HG03025 (cell line): ENCODE data around the gene CD80.
A peak's percentile ranks its signal among the peaks of the same experiment; 100 is the strongest.
"Not testable (repeated sequence)": the region's sequence is repeated elsewhere in the genome, so short reads cannot be mapped to it uniquely, and the experiment has no call there.

Source experiments
- ATAC-seq: cut with Tn5 transposase; IDR thresholded peaks from one replicate; pipeline ENCODE4 v1.9.1; 2021; ENCODE audit warnings: mild to moderate bottlenecking, moderate library complexity; ENCODE audit not compliant: unreplicated experiment, low FRiP score

CD80 gene

DNA sequence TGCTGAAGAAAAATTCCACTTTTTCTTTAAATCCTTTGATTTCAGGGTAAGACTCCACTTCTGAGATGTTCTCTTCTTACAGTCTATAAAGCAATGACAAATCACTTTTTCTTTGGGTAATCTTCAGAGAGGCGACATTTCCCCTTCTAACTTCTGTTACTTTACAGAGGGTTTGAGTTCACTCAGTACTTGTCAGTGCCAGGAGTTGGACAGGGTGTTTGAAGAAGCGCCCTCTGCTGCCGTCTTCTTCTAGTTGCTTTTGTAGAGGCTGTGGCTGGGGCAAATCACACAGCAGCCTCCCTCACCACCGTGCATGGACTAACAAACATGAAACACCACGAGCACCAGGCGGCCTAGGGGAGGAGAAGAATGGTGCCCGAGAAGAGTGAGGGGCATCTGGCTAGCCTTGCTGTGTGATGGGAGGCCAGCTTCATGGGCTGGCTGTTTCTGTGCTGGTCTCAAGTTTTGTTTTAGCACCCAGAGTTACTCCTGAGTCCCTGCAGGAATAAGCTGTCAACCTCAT, at the start of gene CD80:
TSS of gene CD80 (minus strand) at position 174 of the 523 bp plus-strand sequence. CDS start 1,886 bp downstream, outside the sequence.
- peak; percentile 59 for ATAC-seq

- ATAC-seq = no peak
Measured at GRCh38 chr3:119608405-119609000, 49.1 kb upstream of the CD80 start.

GRCh38 chr3:119604878-119605277, 45.5 kb upstream of the CD80 start:
- ATAC-seq = no peak

- ATAC-seq = no peak
Measured at GRCh38 chr3:119602676-119603075, 43.3 kb upstream of the CD80 start.

- ATAC-seq = no peak
Measured at GRCh38 chr3:119601154-119601553, 41.7 kb upstream of the CD80 start.

DNA sequence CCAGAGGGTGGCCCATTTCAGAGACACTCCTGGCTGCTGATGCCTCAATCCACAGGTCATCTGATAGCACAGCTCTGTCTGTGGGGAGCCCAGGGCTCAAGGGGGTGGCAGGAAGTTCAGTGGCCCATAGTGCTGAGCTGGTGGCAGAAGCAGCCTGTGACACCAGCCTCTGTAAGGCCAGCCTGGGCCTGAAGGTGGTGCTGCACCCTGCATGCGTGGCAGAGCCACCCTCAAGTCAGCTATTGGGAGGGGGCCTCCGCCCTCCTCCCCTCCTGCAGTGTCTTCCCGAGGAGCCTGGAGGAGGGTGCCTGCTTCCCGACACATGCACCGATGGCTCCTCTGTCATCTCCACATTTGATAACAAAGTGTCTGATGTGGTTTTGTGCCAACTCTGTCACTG, 41.3 kb upstream of the CD80 start:
- ATAC-seq = peak; percentile 74

DNA sequence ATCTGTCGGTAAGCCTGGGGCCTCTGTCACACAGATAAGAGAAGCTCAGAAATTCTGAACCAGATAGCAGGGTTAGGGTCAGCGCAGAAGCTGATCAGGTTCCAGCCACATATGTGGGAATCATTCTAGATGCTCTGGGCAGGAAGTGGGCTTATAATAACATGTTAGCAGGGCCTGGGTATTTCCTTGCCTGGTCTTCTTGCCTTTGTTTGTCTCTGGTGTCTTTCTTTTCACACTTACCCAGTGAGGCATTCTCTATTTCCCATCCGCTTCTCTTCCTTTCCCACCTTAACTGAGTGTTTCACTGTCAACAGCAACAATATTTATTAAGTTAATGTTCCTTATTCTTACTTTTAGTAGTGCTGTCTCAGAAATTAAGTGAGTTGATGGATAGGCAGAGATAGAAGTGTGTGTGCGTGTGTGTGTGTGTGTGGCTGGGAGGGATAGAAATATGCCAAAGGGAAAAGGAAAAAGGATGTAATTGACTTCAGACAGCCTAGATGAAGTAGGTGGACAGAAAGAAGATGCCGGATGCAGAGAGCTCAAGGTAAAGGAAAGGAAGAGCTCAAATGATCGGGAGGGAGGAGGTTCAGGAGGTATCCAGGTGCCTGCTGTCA, 40.3 kb upstream of the CD80 start:
- no peak for ATAC-seq

GRCh38 chr3:119598410-119599098, 39.1 kb upstream of the CD80 start:
- no peak for ATAC-seq

DNA sequence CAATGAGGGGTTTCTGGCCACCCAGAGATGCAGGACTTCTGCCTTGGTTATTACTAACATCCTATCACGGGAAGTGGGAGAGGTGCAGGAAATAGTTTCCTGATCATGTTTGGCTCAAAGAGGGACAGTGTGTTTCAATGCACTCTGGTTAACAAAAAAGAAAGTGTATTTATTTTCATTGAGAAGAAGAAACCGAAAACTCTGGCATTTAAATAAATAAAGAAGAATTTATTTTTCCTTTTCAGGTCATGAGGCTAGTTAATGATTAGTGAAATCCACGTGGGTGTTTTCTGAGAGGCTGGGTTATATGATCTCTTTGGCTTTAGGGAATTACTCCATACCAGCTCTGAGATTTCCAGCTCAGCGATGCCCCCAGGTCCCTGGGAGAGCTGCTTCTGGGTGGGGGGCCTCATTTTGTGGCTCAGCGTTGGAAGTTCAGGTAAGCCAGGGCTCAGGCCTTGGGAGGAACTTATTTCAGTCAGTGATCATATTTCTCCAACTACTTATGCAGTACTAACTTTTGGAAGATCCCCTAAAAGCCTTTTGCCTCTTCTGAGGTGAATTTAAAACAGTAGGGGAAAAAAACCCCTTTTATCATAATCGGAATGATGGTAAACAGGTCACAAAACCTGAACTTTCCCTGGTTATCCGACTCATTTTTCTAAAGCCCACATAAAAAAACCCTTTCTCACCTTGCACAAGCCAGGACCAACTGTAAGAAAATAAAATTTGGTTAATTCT, 38.3 kb upstream of the CD80 start, which contains the start of gene PLA1A:
TSS of gene PLA1A (plus strand) at position 338 of the 741 bp plus-strand sequence. CDS start at position 367, 29 bp downstream.
- no peak for ATAC-seq

DNA sequence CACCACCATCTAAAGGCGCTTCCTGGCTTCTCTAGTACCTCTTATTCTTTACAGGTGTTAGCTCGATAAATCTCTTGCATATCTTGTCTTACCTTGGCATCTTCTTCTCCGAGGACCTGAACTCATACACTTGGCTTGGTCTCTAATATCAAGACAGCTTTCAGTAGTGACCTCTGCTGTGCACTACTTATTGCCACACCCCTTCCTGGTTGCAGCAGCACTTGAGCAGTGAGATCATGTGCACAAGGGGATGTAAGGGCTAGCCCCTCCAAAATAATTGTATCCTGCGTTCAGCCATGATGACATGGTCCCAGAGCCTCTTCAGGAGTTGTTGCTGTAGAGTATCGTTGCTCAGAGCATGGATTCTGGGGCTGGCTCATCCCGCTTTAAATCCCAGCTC, 37.0 kb upstream of the CD80 start:
- ATAC-seq = no peak

GRCh38 chr3:119595639-119596334, 36.4 kb upstream of the CD80 start:
- ATAC-seq = no peak

GRCh38 chr3:119594929-119595328, 35.5 kb upstream of the CD80 start:
- not testable (repeated sequence) for ATAC-seq

DNA sequence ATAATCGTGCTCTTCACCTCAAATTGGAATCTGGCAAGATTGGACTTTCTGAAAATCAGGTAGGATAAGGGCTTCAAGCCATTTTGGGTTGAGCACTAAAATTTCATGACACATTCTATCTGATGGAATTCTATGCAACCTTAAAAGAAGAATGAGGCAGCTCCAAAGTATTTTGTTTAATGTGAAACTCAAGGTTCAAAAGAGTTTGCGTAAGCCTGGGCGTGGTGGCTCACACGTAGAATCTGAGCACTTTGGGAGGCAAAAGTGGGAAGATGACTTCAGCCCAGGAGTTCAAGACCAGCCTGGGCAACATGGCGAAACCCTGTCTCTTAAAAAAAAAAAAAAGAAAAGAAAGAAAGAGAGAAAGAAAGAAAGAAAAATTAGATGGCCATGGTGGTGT, 34.7 kb upstream of the CD80 start:
- ATAC-seq = no peak

DNA sequence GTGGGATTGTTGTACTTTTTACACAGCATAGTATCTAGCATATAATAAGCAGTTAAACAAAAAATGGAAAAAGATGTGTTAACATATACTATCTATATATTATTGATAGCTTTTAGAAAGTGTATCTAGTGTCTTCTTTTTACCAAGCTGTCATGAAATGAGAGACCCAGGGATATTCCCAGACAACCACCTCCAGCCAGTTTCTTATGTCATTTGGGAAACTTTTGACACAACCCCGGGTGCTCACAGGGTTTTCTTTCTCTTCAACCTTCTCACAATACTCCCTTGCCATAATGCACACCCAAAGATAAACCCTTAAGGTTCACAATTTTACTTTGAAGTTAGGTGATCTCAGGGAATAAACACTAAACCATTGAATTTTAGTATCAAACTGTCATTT, 33.4 kb upstream of the CD80 start:
- ATAC-seq = no peak

- no peak for ATAC-seq
Measured at GRCh38 chr3:119590706-119591105, 31.3 kb upstream of the CD80 start.

GRCh38 chr3:119589102-119589773, 29.8 kb upstream of the CD80 start:
- ATAC-seq = no peak

DNA sequence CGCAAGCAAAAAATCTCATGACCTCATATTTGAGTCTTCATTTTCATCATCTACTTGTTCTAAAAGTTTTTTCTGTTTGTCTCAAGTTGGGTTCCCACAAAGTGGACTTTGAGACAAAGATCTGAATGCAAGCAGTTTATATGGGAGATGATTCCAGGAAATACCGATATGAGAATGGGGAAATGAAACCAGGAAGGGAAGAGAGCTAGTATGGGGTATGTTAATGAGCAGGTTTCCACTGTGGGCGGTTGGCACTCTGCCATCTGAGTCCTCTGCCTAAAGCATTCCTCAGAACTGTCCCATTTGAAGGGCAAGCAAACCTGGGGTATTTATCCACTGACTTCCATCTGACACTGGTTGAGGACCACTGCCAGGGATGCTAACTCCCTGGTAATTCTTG, 28.7 kb upstream of the CD80 start:
- ATAC-seq = no peak

GRCh38 chr3:119586733-119587172, 27.3 kb upstream of the CD80 start:
- no peak for ATAC-seq

DNA sequence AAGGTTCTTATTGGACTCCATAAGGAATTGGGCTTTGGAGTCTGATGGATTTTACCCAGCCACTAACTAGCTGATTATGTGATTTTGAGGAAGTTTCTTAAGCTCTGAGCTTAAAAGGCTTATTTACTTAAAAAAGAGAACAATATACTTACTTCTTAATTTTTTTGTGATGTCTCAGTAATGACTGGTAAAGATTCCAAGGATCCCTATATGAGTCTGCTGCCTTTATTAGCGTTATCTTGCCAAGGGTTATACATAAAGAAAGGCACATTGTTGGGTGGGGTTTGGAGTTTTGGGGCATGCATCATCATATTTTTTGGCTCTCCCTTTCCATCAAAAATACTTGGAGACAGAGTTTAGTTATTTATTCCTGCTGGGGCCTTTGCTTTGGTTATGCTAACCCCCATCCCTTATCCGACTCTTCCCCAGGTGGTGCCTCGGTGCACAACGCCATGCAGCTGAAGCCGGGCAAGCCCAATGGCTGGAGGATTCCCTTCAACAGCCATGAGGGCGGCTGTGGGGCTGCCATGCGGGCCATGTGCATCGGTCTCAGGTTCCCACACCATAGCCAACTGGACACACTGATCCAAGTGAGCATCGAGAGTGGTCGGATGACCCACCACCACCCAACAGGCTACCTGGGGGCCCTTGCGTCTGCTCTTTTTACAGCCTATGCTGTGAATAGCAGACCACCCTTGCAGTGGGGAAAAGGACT, 26.6 kb upstream of the CD80 start:
- ATAC-seq = no peak
